B cell (primary cell): ENCODE data around the gene CCDC80. TPM values are rescaled to one million over a fixed set of nuclear protein-coding genes. Genes with fewer than 3 reads are reported as not detected.

Experiments
- ATAC-seq: fragments of 200-7000 bp; cut with Tn5 transposase; one replicate; pipeline ENCODE4 v1.10.0; 2021; ENCODE audit warnings: low read depth, mild to moderate bottlenecking, moderate number of reproducible peaks, moderate library complexity
- CTCF ChIA-PET: fragments of 350-600 bp; sonication (Branson Sonifier 250); formaldehyde crosslinking; loops from one replicate; lab custom pipeline; 2021; ENCODE audit warnings: antibody characterized with exemption, inconsistent platforms; lab: Charles Lee
- POLR2A ChIA-PET: fragments of 350-600 bp; sonication (Branson Sonifier 250); formaldehyde crosslinking; loops from one replicate; lab custom pipeline; 2021; ENCODE audit warnings: antibody characterized with exemption; lab: Charles Lee
- DNase-seq: peaks from one replicate; pipeline ENCODE4 v3.0.0; 2013
- H2AFZ ChIP-seq: 2 replicates; pipeline ENCODE4 v1.6.1; 2012; ENCODE audit warnings: mild to moderate bottlenecking, low read depth, low read length; ENCODE audit not compliant: insufficient read depth, poor library complexity, severe bottlenecking
- H3K27ac ChIP-seq, 2 donors: 1 replicate in 1 of 2; 2 replicates in 1 of 2; pipeline ENCODE4 v1.5.1; 2012 to 2013; ENCODE audit warnings: low read length in 2 of 2, mild to moderate bottlenecking in 2 of 2, moderate library complexity in 1 of 2
- H3K27me3 ChIP-seq, 4 experiments: fragments of 200-600 bp in 1 of 4; sonication (generic) in 1 of 4; replicated peaks in 1 of 4; 1 replicate in 2 of 4; 2 replicates in 2 of 4; pipeline versions ENCODE4 v1.6.1 to v1.7.0; 2013 to 2016; ENCODE audit warnings: low read length in 3 of 4, mild to moderate bottlenecking in 2 of 4, mixed read lengths in 1 of 4, moderate library complexity in 1 of 4; ENCODE audit not compliant: insufficient read depth in 4 of 4, control insufficient read depth in 3 of 4; ENCODE audit errors: control extremely low read depth in 1 of 4
- H3K36me3 ChIP-seq, 2 experiments: replicated peaks in 1 of 2; 1 replicate in 1 of 2; 2 replicates in 1 of 2; pipeline versions ENCODE4 v1.6.1 to v1.7.1; 2013; ENCODE audit warnings: low read length in 1 of 2; ENCODE audit not compliant: insufficient read depth in 2 of 2, control insufficient read depth in 1 of 2; ENCODE audit errors: control extremely low read depth in 1 of 2, extremely low read depth in 1 of 2
- H3K4me1 ChIP-seq, 2 donors: fragments of 200-600 bp in 1 of 2; sonication (generic) in 1 of 2; 1 replicate in 1 of 2; 2 replicates in 1 of 2; pipeline versions ENCODE4 v1.5.1 to v1.6.1; 2013 to 2017; ENCODE audit warnings: low read length in 2 of 2; ENCODE audit not compliant: control insufficient read depth in 2 of 2, insufficient read depth in 2 of 2
- H3K4me2 ChIP-seq: replicated peaks from 2 replicates; pipeline ENCODE3; 2012; ENCODE audit warnings: mild to moderate bottlenecking, low read depth, low read length; ENCODE audit not compliant: poor library complexity, severe bottlenecking
- H3K4me3 ChIP-seq, 5 experiments: fragments of 200-600 bp in 1 of 5; sonication (generic) in 1 of 5; 1 replicate in 3 of 5; 2 replicates in 2 of 5; pipeline versions ENCODE4 v1.5.1 to v1.7.0; 2011 to 2016; ENCODE audit warnings: low read length in 4 of 5, mild to moderate bottlenecking in 4 of 5, low read depth in 2 of 5, control low read depth in 1 of 5, moderate library complexity in 1 of 5; ENCODE audit not compliant: insufficient read depth in 1 of 5; ENCODE audit errors: control extremely low read depth in 1 of 5, extremely low read depth in 1 of 5
- H3K79me2 ChIP-seq: fragments of 200-600 bp; sonication (generic); one replicate; pipeline ENCODE4 v1.6.0; 2016; ENCODE audit warnings: low read length; ENCODE audit not compliant: control insufficient read depth, insufficient read depth
- H3K9ac ChIP-seq: fragments of 200-600 bp; sonication (generic); 2 replicates; pipeline ENCODE4 v1.6.1; 2017; ENCODE audit warnings: mild to moderate bottlenecking, low read length, moderate library complexity
- H3K9me3 ChIP-seq, 3 donors: one replicate each; pipeline versions ENCODE4 v1.6.1 to v1.7.1; 2013; ENCODE audit warnings: low read length in 2 of 3; ENCODE audit not compliant: control insufficient read depth in 2 of 3, insufficient read depth in 1 of 3; ENCODE audit errors: control extremely low read depth in 1 of 3
- H4K20me1 ChIP-seq: 2 replicates; pipeline ENCODE4 v1.6.0; 2012; ENCODE audit warnings: mild to moderate bottlenecking, low read length; ENCODE audit not compliant: insufficient read depth, control insufficient read depth, poor library complexity, severe bottlenecking
- H3K27ac Mint-ChIP-seq: one replicate; pipeline ENCODE4 v1.8.0; 2021; ENCODE audit warnings: mixed read lengths
- H3K27me3 Mint-ChIP-seq: one replicate; pipeline ENCODE4 v1.8.0; 2021; ENCODE audit warnings: mixed read lengths
- H3K4me1 Mint-ChIP-seq: one replicate; pipeline ENCODE4 v1.8.0; 2021; ENCODE audit warnings: mixed read lengths
- H3K4me3 Mint-ChIP-seq: one replicate; pipeline ENCODE4 v1.8.0; 2021; ENCODE audit warnings: mixed read lengths
- H3K9me3 Mint-ChIP-seq: one replicate; pipeline ENCODE4 v1.8.0; 2022; ENCODE audit warnings: mixed read lengths; ENCODE audit not compliant: insufficient read depth
- EZH2 ChIP-seq: IDR thresholded peaks from 2 replicates; pipeline ENCODE4 v1.6.1; 2012; ENCODE audit warnings: borderline replicate concordance, low read depth, mild to moderate bottlenecking, moderate library complexity, low read length; ENCODE audit not compliant: insufficient read depth, poor library complexity, severe bottlenecking
- WGBS: methylation state at CpG from one replicate; pipeline ENCODE4 v1.1.5; 2013; ENCODE audit warnings: missing lambda C conversion rate; ENCODE audit not compliant: insufficient coverage; 5-methylcytosine and 5-hydroxymethylcytosine counted together
- intact Hi-C: fragments of 100-400 bp; cut with micrococcal nuclease; formaldehyde crosslinking; loops from one replicate; pipeline ENCODE4 v1.10.0; 2022
- polyA plus RNA-seq: library from polyadenylated mRNA; depleted of rRNA; stranded (reverse); fragments of >200 nt; gene quantifications from 2 replicates; pipeline ENCODE4 v1.2.3, GENCODE V29; 2012
- total RNA-seq, 2 donors: library from RNA; stranded (reverse); fragments of 120-200 nt in 1 of 2; gene quantifications; 1 replicate in 1 of 2; 2 replicates in 1 of 2; pipeline versions ENCODE4 v1.2.3 to v1.2.4, GENCODE V29; 2013 to 2022
- TF ChIP-seq, protein P1 (sequence below): fragments of 200-600 bp; IDR thresholded peaks from one replicate; pipeline ENCODE4 v1.8.0; 2022; ENCODE audit warnings: antibody characterized with exemption, mild to moderate bottlenecking

CCDC80 gene
- total and polyA plus RNA-seq, 2 donors (not counting 1 experiment from before 2014, with no cell fraction given): under 0.01 TPM; not detected in 1

GRCh38 chr3:112623213-112623612 is 17.7 kb downstream of the CCDC80 start:
- ChIA-PET POLR2A (no interaction called here), CTCF (interaction anchor here (0.7 to 0.8 kb wide), 2 partner anchors 32 to 191 kb away, joined by 3 to 4 read pairs; no protein-coding TSS in a partner anchor)
- no peak overlapping the region for H2AFZ ChIP-seq
- intact Hi-C loops: no loop called here
- H3K4me1 ChIP-seq: no peaks in the 10 kb centered on the region
- H3K27ac Mint-ChIP-seq: no peak overlapping the region
- no peaks in the 10 kb centered on the region for H3K27me3 ChIP-seq
- no peaks in the 10 kb centered on the region for H3K36me3 ChIP-seq
- H3K79me2 ChIP-seq: no peaks in the 10 kb centered on the region
- no peak overlapping the region for H3K27ac ChIP-seq
- no peaks in the 10 kb centered on the region for H3K27me3 Mint-ChIP-seq
- ATAC-seq (no peak), DNase-seq (no peak)
- H3K4me2 ChIP-seq: no peak overlapping the region
- no peak overlapping the region for H3K4me3 Mint-ChIP-seq
- no peak overlapping the region for H3K9ac ChIP-seq
- WGBS: 96% methylated on average over 4 of the region's 5 CpGs
- no peaks in the 10 kb centered on the region for H3K9me3 Mint-ChIP-seq
- no peaks in the 10 kb centered on the region for H3K9me3 ChIP-seq
- no peak overlapping the region for H3K4me3 ChIP-seq
- TF ChIP-seq EZH2: no peak
- TF ChIP-seq, protein P1, sequence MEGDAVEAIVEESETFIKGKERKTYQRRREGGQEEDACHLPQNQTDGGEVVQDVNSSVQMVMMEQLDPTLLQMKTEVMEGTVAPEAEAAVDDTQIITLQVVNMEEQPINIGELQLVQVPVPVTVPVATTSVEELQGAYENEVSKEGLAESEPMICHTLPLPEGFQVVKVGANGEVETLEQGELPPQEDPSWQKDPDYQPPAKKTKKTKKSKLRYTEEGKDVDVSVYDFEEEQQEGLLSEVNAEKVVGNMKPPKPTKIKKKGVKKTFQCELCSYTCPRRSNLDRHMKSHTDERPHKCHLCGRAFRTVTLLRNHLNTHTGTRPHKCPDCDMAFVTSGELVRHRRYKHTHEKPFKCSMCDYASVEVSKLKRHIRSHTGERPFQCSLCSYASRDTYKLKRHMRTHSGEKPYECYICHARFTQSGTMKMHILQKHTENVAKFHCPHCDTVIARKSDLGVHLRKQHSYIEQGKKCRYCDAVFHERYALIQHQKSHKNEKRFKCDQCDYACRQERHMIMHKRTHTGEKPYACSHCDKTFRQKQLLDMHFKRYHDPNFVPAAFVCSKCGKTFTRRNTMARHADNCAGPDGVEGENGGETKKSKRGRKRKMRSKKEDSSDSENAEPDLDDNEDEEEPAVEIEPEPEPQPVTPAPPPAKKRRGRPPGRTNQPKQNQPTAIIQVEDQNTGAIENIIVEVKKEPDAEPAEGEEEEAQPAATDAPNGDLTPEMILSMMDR: no peak
- H3K4me1 Mint-ChIP-seq: no peaks in the 10 kb centered on the region
- H4K20me1 ChIP-seq: no peaks in the 10 kb centered on the region

GRCh38 chr3:112619295-112619694 is 21.6 kb downstream of the CCDC80 start:
- no peak overlapping the region for H3K27ac Mint-ChIP-seq
- ChIA-PET CTCF (no interaction called here), POLR2A (no interaction called here)
- H2AFZ ChIP-seq: no peak overlapping the region
- H4K20me1 ChIP-seq: no peaks in the 10 kb centered on the region
- no peaks in the 10 kb centered on the region for H3K27me3 ChIP-seq
- no peaks in the 10 kb centered on the region for H3K9me3 ChIP-seq
- H3K9ac ChIP-seq: no peak overlapping the region
- no peak for ATAC-seq
- no peaks in the 10 kb centered on the region for H3K9me3 Mint-ChIP-seq
- no peaks in the 10 kb centered on the region for H3K27me3 Mint-ChIP-seq
- no peak for TF ChIP-seq EZH2
- TF ChIP-seq, protein P1: no peak
- intact Hi-C loops: no loop called here
- no peak for DNase-seq
- no peak overlapping the region for H3K27ac ChIP-seq
- no CpG with 5 or more reads among the region's 2 CpGs for WGBS
- no peaks in the 10 kb centered on the region for H3K4me1 ChIP-seq
- H3K79me2 ChIP-seq: no peaks in the 10 kb centered on the region
- H3K4me1 Mint-ChIP-seq: no peaks in the 10 kb centered on the region
- H3K4me3 ChIP-seq: no peak overlapping the region
- H3K36me3 ChIP-seq: no peaks in the 10 kb centered on the region
- H3K4me2 ChIP-seq: no peak overlapping the region
- H3K4me3 Mint-ChIP-seq: no peak overlapping the region
